Dedifferentiated amniotic fluid mesenchymal stem cell (primary cell): Measurements from ENCODE around the gene PPP1R14B.

Experiments used
- DNase-seq: peaks from one replicate; pipeline ENCODE4 v3.0.0-alpha.2; 2016; ENCODE audit errors: extremely low spot score

PPP1R14B gene

DNA sequence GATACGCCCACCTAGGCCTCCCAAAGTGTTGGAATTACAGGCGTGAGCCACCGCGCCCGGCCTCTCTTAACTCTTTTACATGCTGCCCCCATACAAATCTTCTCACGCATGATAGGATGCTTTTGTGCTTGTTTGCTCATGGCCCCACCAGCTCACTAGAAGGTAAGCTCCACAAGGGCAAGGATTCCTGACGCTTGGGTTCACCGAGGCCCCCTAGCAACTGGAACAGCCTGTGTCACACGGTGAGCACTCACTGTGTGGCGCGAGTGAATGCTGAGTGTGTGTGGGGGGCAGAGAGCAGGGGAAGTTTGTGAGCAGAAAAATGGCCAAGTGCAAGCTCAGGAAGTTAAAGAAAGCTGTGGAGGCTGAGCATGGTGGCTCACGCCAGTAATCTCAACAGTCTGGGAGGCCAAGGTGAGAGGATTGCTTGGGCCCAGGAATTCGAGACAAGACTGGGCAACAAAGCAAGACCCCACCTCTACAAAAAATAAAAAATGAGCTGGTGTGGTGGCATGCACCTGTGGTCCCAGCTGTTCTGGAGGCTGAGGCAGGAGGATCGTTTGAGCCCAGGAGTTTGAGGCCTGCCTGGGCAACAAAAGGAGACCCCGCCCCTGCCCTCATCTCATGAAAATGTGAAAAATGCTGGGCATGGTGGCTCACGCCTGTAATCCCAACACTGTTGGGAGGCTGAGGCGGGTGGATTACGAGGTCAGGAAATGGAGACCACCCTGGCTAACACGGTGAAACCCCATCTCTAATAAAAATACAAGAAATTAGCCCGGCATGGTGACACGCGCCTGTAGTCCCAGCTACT lies 35.4 kb upstream of the PPP1R14B start:
- no peak for DNase-seq

DNA sequence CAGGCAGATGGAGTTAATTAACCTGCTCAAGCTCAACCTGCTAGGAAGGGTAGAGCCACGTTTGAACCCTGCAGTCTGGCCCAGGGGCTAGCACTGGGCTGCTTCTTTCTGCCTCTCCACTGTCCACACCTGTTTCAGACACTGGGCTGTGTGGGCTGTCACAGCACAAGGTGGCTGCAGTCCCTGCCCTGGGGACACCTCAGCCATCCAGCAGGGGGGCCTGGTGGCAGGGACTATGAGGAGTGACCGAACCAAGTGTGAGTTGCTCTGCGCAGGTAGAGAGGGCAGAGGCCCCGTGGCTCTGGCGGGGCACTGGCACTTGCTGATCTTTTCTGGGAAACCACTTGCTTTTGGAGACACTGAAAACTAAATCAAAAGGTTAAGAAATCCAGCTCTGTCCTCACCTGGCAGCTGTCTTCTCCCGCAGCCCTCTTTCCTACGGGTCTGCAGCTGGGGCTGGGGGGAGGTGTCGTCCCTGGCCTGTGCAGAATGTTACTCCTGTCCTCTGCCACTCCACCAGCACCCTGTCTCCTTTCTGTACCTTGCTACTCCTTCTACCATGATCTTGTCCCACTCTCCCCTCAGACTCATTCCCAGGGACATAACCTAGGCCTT lies 31.9 kb upstream of the PPP1R14B start:
- DNase-seq, result no peak

DNA sequence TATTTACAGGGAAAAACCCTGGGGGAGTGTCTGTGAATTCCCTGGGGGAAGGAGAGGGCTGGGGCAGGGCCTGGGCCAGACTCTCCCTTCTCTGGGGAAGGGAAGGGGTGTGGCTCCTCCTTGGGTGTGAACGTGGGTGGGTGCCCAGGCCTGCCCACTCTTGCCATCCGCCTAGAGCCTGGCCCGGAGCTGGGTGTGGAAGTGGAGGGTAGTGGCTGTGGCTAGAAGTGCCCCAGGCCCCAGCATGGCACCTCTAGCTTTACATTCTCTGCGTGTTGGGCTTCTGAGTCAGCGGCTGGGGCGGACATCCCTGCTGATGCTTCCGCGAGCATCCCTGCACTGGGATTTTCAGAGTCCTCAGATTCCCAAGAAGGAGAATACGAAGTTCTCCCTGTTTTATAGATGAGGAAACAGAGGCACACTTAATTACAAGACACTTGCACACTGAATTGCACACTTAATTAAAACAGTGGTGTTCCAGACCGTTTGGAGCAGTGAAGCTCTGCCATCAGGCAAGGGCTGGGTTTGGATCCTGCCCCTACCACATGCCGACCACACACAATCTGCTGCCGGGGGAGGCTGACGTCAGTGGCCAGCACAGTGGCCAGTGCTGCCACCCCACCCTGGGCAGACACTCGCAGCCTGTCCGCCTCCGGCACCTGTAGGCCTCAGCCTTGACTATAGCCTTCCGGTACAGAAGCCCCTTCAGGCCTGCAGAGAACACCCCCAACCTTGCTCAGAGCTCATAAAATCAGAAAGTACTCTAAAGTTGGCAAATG lies 30.1 kb upstream of the PPP1R14B start:
- no peak for DNase-seq

DNA sequence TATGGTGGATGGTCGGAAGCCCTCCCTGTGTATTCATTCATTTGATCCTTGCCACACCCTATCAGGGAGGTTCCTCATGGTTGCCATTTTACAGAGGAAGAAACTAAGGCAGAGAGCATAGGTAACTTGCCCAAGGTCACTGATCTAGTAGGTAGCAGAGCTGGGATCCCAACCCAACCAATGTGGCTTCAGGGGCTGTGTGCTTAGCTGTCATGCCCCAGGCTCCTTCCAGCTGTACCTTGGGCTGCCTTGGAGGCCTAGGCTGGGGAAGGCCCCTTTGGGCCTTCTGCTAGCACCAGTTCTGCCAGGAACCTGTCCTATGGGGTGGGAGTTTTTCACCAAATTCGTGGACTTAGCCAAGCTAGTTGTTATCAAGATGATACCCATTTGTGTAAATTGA lies 29.1 kb upstream of the PPP1R14B start:
- no peak for DNase-seq

DNA sequence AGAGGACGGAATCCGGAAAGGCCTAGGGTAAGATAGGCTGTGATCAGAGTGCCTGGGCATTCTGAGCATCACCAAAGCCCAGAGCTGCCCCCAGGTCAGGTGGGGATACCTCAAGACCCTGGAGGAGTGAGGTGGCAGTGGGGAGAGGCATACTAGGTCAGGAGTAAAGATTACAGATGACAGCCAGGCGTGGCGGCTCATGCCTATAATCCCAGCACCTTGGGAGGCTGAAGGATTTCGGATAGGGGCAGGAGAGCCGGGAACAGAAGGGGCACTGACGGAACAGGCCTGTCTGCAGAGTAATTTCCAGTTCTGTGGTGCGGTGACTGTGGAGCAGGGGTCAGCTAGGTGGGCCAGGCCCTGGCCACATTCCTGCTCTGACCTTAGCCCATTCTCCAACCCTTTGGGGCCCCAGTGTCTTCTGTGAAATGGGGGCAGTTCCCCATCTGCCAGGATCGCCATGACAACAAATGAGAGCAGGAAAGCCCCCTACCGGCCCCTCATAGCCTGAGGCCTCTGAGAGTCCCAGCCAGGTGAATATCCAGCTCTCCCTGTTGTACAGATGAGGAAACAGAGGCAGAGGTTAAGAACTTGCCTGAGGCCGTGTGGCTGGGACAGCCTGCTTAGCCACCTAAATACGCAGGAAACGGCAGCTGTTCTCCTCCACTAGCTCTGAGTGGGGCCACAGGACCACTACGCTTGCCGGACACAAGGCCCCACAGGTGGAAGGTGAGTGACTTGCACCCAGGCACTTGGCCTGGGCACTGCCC lies 28.5 kb upstream of the PPP1R14B start:
- no peak for DNase-seq

DNA sequence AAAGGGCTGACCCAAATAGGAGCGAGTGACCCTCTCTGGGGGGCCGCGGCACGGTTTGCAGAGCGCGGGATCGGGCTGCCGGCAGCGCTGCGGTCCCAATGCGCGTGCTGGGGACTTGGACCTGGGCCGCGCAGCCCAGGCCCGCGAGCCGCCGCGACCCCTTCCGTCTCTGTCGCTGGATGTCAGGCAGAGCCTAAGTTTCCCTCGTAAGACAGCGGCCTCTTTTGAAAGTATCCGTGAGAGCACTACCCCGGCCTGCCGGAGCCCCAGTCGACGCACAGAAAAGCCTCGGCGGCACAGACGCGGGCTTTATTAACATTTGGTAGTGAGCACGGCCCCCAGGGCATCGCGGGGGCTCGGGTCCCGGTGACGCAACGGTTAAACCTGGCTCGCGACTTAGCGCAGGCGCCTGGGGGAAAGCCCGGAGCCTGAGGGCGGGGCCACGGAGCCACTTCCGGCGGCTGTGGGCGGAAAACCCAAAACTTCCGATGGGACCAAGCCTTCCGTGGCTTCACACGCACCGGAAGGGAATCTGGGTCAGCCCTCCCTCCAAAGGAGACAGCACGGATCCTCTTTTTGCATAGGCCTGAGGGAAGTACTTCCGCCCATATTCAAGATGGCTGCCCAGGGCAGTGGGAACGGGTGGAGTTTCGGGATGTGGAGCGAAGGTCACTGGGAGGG lies 22.9 kb upstream of the PPP1R14B start:
- DNase-seq, result peak; percentile 100

DNA sequence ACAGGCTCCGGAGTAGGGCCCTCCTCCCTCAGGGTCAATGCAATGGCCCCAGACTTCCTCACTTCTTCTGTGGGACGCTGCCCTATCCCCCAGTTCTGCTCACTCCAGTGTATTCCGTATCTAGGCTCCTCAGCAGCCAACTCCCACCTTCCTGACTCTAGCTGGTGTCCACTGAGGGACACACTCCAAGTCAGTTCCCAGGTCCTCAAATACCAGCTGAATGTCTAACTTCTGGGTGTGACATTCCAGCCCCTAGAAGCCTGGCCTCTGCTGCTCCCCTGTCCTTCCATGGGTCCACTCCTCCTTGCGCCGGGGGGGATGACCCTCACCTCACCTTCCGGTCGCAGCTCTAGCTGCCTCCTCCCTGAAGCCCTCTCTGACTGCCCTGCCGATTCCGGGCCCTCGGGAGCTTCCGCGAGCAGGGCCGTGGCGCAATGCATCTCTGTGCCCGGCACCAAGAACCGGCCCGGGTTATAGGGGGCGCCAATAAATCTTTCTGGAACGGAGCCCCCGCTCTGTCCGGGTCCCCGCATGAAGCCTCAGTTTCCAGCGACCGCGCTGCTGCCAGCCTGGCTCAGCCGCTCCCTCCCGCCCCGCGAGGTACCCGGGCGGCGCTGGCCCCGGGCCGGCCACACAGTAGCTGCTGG lies 22.3 kb upstream of the PPP1R14B start:
- DNase-seq, result no peak

DNA sequence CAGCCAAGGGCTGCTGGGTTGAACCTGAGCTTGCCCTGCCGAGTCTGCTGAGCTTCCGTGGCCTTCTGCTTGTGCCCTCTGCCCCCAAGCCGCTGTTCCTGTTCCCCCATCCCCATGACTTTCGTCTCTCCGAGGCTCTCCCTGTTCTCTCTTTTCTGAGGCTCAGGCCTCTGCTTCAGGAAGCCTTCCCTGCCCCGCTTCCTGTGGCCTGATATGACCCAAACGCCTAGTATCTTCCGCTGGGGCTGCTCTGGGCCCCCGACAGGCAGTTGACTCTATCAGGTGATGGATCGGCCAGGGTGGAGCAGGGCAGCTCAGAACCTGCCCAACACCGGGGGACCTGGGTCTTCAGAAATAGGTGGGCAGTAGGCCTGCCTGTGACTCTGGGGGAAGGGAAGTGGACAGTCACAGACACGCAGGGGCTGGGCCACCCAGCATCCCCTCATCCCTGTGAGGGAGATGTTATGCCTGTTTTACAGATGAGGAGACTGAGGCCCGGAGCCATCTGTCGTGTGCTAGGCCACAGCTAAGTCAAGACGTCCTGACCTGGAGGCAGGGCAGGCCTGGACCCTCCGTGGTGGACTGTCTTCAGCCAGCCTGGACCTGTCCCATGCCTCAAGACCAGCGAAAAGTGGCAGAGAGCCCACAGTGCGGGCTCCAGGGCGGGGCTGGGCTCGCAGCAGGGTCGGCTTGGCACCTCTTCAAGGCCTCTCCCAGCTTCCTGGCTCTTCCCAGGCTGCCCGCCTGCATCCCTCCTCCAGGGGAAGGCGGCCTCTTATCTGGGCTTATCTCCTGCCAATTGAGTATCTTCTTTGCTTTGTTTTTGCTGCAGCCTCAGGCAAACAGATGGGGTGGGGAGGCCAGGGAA lies 21.5 kb upstream of the PPP1R14B start:
- DNase-seq, result no peak

DNA sequence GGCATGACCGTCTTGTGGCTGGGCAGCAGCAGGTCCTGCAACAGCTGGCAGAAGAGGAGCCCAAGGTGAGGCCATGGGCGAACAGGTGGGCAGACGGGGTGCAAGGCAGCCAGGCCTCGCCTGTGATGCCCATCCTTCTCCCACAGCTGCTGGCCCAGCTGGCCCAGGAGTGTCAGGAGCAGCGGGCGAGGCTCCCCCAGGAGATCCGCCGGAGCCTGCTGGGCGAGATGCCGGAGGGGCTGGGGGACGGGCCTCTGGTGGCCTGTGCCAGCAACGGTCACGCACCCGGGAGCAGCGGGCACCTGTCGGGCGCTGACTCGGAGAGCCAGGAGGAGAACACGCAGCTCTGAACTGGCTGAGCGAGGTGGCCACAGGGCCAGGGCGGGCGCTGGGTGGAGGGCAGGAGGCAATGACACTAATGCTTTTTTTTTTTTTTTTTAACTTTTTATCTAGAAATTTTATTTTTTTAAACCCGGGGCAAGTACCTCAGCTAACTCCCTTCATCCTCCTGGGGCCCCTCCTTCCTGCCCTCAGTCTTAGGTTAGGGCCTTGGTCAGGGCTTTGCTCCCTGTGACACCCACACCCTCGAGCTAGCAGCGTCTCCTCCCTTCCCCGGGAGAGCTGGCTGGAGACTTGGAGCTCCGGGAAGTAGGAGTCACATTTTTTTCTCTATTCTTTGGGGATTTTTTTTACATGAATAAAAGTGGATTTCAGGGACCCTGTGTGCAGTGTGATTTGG lies 20.6 kb upstream of the PPP1R14B start:
- no peak for DNase-seq

DNA sequence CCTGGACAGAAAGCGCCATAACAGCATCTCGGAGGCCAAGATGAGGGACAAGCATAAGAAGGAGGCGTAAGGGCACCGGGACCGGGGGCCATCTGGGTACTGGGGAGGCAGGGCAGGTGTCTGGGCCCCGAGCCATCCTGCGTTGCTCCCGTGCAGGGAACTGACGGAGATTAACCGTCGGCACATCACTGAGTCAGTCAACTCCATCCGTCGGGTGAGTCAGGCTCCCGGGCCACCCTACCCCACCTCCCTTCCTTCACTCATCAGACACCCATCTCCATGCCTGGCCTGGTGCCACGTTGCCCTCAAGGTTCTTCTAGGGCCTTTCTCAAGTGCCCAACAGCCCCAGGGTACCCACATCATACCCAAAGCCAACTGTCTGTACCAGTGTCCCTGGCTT lies 19.6 kb upstream of the PPP1R14B start:
- no peak for DNase-seq

DNA sequence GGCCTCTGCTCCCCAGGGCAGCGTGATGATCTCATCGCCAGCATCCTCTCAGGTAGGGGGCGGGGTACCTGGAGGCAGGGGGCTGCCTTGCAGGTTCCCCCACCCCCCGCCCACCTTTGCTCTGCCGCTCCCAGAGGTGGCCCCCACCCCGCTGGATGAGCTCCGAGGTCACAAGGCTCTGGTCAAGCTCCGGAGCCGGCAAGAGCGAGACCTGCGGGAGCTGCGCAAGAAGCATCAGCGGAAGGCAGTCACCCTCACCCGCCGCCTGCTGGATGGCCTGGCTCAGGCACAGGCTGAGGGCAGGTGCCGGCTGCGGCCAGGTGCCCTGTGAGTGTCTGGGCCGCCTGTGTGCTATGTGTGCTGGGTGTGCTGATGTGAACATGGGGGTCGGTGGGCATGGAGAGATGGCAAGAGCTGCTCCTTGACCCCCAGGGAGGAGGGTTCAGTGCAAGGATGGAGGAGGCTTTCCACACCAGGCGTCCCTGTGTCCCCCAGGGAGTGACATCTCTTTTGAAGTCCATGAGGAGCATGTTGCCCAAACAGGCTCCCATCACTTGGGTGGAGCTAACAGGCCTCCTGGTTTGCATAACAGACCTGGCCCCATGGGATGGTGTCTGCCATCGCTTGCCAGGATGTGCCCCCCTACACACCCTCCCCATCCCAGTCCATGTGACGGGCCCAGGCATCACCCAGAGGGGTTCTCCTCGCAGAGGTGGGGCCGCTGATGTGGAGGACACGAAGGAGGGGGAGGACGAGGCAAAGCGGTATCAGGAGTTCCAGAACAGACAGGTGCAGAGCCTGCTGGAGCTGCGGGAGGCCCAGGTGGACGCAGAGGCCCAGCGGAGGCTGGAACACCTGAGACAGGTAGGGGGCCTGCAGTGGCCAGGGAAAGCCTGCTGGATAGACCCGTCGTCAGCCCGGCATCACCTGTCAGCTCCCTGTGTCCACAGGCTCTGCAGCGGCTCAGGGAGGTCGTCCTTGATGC lies 18.7 kb upstream of the PPP1R14B start:
- DNase-seq, result no peak

DNA sequence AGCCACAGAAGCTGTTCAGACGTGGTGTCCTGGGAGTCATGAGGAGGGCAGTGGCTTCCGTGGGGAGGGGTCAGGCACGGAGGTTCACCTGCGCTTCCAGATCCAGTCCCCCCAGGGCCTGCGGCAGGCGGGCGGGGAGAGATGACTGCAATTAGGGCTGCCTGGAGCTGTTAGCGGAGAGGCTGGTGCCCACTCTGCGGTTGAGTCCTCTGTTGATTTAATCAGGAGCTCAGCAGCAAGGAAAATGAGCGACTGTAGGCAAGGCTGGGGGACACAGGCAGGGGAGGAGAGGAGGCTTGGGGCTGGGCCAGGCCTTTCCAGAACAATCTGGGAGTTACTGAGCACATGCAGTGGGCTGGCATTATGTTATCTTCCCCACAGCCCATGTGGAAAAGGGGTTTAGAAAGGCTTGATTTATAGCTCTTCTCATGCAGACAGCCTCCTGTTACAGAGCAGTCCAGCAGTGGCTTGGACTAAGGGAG lies 17.7 kb upstream of the PPP1R14B start:
- no peak for DNase-seq

DNA sequence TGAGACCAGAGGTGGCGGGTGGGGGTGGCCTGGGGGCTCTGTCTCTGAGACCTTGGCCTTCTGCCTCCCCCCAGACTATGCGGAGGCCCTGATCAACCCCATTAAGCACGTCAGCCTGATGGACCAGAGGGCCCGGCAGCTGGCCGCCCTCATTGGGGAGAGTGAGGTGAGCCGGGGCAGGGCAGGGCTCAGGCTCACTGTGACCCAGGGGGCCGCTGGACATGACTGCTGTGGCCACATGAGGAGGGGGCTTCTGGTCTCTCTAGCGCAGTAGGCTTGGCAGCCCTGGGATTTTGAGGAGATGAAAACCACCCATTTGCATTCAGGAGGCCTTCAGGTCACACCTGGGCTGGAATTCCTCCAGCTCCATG lies 17.2 kb upstream of the PPP1R14B start:
- no peak for DNase-seq

DNA sequence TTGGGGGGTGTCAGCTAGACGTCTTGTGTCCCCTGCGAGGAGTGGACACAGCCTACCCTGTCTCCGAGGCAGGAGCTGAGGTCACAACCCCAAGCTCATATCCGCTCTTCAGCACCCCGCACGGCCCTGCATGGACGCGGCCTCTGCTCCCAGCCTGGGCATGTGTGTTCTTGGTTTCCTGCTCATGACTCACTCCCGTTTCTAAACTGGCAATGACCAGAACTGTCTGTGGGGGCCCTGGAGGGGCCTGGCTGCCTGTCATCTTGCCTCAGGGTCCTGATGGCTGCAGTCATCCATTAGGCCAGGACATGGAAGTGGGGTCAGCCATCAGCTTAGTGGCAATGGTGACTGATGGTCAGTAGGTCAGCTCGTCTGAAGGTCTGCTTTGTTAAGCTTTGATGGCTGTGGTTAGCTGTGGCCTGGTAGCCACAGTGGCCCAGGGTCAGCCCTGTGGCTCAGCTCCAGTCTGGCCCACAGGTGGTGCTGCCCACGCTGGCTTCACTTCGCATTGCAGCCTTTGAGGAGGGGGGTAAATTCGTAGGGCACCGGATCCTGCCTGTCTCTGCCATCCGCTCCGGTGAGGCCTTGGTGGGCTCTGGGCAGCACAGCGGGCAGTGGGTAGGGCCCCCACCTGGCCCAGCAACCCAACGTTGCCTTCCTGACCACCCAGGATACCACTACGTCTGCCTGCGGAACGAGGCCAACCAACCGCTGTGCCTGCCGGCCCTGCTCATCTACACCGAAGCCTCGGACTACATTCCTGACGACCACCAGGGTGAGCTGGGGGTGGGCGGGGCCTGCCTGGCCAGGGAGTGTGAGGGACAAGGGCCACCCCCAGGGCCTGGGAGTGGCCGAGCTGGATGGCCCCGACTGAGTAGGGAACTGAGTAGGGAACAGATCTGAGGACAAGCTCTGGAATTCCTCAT lies 16.5 kb upstream of the PPP1R14B start:
- DNase-seq, result no peak

DNA sequence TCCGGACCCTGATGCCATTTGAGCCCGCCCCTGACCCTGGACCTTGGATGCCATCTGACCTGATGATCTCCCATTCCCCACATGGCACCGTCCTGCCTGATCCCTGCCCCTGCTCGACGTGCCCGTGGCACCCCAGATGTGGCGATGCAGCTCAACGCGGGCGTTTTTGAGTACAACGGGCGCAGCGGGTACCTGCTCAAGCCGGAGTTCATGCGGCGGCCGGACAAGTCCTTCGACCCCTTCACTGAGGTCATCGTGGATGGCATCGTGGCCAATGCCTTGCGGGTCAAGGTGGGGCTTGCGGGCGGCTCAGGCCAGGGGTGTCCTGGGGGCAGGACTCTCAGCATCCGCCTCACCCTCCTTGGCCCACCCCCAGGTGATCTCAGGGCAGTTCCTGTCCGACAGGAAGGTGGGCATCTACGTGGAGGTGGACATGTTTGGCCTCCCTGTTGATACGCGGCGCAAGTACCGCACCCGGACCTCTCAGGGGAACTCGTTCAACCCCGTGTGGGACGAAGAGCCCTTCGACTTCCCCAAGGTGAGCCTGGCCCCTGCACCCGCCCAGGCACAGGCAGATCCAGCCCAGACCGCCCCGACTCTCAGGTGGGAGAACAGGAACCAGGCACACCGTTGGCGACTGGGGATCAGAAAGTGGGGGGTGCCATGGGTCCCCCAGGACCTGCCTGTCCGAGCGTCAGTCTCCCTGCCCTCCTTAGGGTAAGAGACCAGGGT lies 15.7 kb upstream of the PPP1R14B start:
- DNase-seq, result no peak

DNA sequence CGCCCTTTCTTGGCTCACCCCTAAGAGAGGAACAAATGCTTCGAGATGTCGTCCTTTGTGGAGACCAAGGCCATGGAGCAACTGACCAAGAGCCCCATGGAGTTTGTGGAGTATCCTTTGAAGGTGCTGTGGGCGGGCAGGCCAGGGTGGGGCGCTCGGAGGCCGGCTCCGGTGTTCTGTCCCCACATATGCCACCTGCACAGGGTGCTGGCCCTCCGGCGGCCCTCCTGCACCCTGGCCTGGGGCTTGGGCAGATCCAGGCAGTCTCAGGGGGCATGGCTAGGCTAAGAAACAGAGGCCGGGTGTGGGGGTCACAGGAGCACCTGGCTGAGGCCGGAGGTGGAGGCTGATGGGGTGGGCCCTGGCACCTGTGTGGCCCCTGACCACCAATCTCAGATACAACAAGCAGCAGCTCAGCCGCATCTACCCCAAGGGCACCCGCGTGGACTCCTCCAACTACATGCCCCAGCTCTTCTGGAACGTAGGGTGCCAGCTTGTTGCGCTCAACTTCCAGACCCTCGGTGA lies 14.9 kb upstream of the PPP1R14B start:
- DNase-seq, result no peak
